ENCODE measurements around the gene REXO1. TPM values are rescaled to one million over a fixed set of nuclear protein-coding genes. Genes with fewer than 3 reads are reported as not detected.
A peak's percentile ranks its signal among the peaks of the same experiment; 100 is the strongest.

The REXO1 gene
- total and polyA plus RNA-seq, 2 of the 13 experiments (the other 11 are each of a cell fraction or from before 2014, with no cell fraction given), result 5.0 to 11.2 TPM

DNA sequence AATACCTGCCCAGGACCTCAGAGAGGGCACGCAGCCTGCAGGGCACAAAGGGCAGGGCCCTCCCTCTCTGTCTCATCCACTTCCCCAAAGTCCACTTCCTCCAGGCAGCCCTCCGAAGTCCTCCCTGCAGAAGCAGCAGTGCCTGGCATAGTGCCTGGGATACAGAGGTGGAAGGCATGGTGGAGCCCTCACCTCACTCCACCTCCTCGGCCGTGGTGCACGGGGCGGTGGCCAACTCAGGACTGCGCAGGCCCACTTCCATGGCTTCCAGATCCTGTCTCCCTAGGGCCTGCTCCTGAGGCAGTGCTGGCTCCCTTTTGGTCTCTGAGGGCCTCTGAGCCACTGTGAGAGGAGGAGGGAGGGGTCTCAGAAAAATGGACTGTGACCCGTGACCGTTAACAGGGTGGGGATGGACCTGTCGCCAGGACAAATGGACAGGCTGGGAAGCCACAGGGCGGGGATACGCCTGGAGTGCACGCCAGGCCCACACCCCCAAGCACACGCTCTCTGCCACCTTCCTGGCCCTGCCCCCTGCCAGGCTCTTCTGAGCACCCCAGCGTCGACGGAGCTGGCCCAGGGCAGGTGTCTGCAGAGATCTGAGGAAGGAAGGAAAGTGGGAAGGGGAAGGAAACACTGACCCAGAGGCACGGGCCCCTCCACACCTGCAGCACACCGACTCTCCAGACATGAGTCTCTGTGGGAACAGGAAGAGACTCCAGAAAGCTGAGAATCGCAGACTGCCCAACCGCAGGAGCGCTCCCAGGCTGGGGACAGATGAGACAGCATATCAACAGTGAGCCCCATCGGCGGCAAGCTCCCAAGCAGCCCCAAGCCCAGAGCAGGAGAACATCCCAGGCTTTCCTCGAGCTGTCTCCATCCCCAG lies 8.4 kb downstream of the REXO1 start (continued):
- TF ChIP-seq, protein P1, sequence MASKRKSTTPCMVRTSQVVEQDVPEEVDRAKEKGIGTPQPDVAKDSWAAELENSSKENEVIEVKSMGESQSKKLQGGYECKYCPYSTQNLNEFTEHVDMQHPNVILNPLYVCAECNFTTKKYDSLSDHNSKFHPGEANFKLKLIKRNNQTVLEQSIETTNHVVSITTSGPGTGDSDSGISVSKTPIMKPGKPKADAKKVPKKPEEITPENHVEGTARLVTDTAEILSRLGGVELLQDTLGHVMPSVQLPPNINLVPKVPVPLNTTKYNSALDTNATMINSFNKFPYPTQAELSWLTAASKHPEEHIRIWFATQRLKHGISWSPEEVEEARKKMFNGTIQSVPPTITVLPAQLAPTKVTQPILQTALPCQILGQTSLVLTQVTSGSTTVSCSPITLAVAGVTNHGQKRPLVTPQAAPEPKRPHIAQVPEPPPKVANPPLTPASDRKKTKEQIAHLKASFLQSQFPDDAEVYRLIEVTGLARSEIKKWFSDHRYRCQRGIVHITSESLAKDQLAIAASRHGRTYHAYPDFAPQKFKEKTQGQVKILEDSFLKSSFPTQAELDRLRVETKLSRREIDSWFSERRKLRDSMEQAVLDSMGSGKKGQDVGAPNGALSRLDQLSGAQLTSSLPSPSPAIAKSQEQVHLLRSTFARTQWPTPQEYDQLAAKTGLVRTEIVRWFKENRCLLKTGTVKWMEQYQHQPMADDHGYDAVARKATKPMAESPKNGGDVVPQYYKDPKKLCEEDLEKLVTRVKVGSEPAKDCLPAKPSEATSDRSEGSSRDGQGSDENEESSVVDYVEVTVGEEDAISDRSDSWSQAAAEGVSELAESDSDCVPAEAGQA (IDR thresholded peaks at IDR 0.05; ENCODE audit: low read depth), result no peak
- TF ChIP-seq, protein P1 (CRISPR knock-in tag; IDR thresholded peaks at IDR 0.05; ENCODE audit: borderline replicate concordance), result no peak
- no peak for TF ChIP-seq CHD4 (IDR thresholded peaks at IDR 0.05; ENCODE audit: borderline replicate concordance, low read length)
- TF ChIP-seq STAT5B (CRISPR knock-in tag; IDR thresholded peaks at IDR 0.05), result no peak
- no peak for TF ChIP-seq HOXA9 (CRISPR knock-in tag; IDR thresholded peaks at IDR 0.05; ENCODE audit: borderline replicate concordance)
- TF ChIP-seq SMAD9 (CRISPR knock-in tag; IDR thresholded peaks at IDR 0.05), result no peak
- TF ChIP-seq HNF4G (IDR thresholded peaks at IDR 0.05; ENCODE audit: borderline replicate concordance, low read depth, low read length), result 0 out of 2 replicates have a peak, but pooled peaks have one; percentile 47
- 0 out of 2 replicates have a peak, but pooled peaks have one; percentile 20 for TF ChIP-seq HNF4G (CRISPR knock-in tag; IDR thresholded peaks at IDR 0.05; ENCODE audit: borderline replicate concordance, low read depth)
- TF ChIP-seq, protein P2, sequence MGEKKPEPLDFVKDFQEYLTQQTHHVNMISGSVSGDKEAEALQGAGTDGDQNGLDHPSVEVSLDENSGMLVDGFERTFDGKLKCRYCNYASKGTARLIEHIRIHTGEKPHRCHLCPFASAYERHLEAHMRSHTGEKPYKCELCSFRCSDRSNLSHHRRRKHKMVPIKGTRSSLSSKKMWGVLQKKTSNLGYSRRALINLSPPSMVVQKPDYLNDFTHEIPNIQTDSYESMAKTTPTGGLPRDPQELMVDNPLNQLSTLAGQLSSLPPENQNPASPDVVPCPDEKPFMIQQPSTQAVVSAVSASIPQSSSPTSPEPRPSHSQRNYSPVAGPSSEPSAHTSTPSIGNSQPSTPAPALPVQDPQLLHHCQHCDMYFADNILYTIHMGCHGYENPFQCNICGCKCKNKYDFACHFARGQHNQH (CRISPR knock-in tag; IDR thresholded peaks at IDR 0.05), result 0 out of 2 replicates have a peak, but pooled peaks have one; percentile 4
- TF ChIP-seq ZNF331 (CRISPR knock-in tag; IDR thresholded peaks at IDR 0.05), result 0 out of 2 replicates have a peak, but pooled peaks have one; percentile 27
- no peak for TF ChIP-seq BRCA1 (CRISPR knock-in tag; IDR thresholded peaks at IDR 0.05)
- no peak for TF ChIP-seq DPF2 (CRISPR knock-in tag; IDR thresholded peaks at IDR 0.05; ENCODE audit: borderline replicate concordance, low read depth)
- no peak for TF ChIP-seq SCMH1 (CRISPR knock-in tag; IDR thresholded peaks at IDR 0.05; ENCODE audit: borderline replicate concordance)
- TF ChIP-seq HDAC1 (CRISPR knock-in tag; IDR thresholded peaks at IDR 0.05), result no peak; the same call in 1 of the 2 replicates
- TF ChIP-seq SAP130 (CRISPR knock-in tag; IDR thresholded peaks at IDR 0.05; ENCODE audit: low read depth), result peak; percentile 68
- TF ChIP-seq HHEX (CRISPR knock-in tag; IDR thresholded peaks at IDR 0.05), result no peak
- peak; percentile 59; the same call in 1 of the 2 replicates for TF ChIP-seq YEATS4 (CRISPR knock-in tag; IDR thresholded peaks at IDR 0.05; ENCODE audit: borderline replicate concordance)
- TF ChIP-seq, protein P3, sequence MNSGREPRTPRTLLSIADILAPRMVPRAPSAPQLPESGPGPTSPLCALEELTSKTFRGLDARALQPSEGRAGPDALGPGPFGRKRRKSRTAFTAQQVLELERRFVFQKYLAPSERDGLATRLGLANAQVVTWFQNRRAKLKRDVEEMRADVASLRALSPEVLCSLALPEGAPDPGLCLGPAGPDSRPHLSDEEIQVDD (CRISPR knock-in tag; IDR thresholded peaks at IDR 0.05; ENCODE audit: borderline replicate concordance), result no peak
- no peak for TF ChIP-seq CBX1 (IDR thresholded peaks at IDR 0.05; ENCODE audit: low read depth)
- TF ChIP-seq ZNF841 (CRISPR knock-in tag; IDR thresholded peaks at IDR 0.05; ENCODE audit: borderline replicate concordance), result no peak
- TF ChIP-seq, protein P4, sequence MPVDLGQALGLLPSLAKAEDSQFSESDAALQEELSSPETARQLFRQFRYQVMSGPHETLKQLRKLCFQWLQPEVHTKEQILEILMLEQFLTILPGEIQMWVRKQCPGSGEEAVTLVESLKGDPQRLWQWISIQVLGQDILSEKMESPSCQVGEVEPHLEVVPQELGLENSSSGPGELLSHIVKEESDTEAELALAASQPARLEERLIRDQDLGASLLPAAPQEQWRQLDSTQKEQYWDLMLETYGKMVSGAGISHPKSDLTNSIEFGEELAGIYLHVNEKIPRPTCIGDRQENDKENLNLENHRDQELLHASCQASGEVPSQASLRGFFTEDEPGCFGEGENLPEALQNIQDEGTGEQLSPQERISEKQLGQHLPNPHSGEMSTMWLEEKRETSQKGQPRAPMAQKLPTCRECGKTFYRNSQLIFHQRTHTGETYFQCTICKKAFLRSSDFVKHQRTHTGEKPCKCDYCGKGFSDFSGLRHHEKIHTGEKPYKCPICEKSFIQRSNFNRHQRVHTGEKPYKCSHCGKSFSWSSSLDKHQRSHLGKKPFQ (CRISPR knock-in tag; IDR thresholded peaks at IDR 0.05; ENCODE audit: insufficient replicate concordance), result no peak

All from HepG2 (cell line).